HepG2 (cell line): Measurements from ENCODE around the gene SLC29A2. TPM values are rescaled to one million over a fixed set of nuclear protein-coding genes. Genes with fewer than 3 reads are reported as not detected.

Experiments
- ATAC-seq: fragments of 200-7000 bp; cut with Tn5 transposase; 3 replicates; pipeline ENCODE4 v1.9.1; 2020; ENCODE audit warnings: mild to moderate bottlenecking, moderate library complexity
- BruUV-seq: library from RNA; stranded (reverse); fragments of 400-500 nt; replicated peaks from 2 replicates; lab custom pipeline; 2021; lab: Mats Ljungman, UMichigan
- CTCF ChIA-PET: fragments of 300-600 bp; formaldehyde crosslinking; extraction: SDS; loops from one replicate; lab custom pipeline; 2021; ENCODE audit warnings: low total read pairs, inconsistent platforms, low intra/inter-chr PET ratio; lab: Yijun Ruan, JAX
- POLR2A ChIA-PET: fragments of 350-600 bp; sonication (Branson Sonifier 250); formaldehyde crosslinking; loops from one replicate; lab custom pipeline; 2020; ENCODE audit warnings: antibody characterized with exemption, inconsistent platforms; lab: Yijun Ruan, JAX
- DNase-seq: peaks from one replicate; pipeline ENCODE4 v3.0.0-alpha.2; 2015; ENCODE audit warnings: low spot score
- FAIRE-seq: peaks from 3 replicates; lab custom pipeline; 2011; peaks lifted over from hg19 to GRCh38; lab: Jason Lieb, UNC
- H2AFZ ChIP-seq: one replicate; pipeline ENCODE4 v1.6.1; 2011; ENCODE audit warnings: low read length, inconsistent platforms
- H3K27ac ChIP-seq: fragments of 300-600 bp; 3 replicates; pipeline ENCODE4 v1.8.0; 2011; ENCODE audit warnings: mixed run types, mild to moderate bottlenecking, mixed read lengths, low read length, inconsistent platforms; ENCODE audit not compliant: insufficient read depth; ENCODE audit errors: extremely low read length
- H3K27me3 ChIP-seq, 2 experiments: fragments of 200-600 bp in 1 of 2; 2 replicates in 1 of 2; 3 replicates in 1 of 2; pipeline versions ENCODE4 v1.6.0 to v1.8.0; 2011; ENCODE audit warnings: low read length in 2 of 2, mild to moderate bottlenecking in 2 of 2, moderate library complexity in 2 of 2, inconsistent platforms in 1 of 2; ENCODE audit not compliant: insufficient read depth in 2 of 2, control insufficient read depth in 1 of 2
- H3K36me3 ChIP-seq, 2 experiments: fragments of 200-600 bp in 1 of 2; replicated peaks in 1 of 2; 2 replicates in 1 of 2; 3 replicates in 1 of 2; pipeline versions ENCODE4 v1.5.1 to v1.8.0; 2011; ENCODE audit warnings: low read length in 2 of 2, inconsistent platforms in 1 of 2; ENCODE audit not compliant: insufficient read depth in 2 of 2, control insufficient read depth in 1 of 2
- H3K4me1 ChIP-seq: 2 replicates; pipeline ENCODE4 v1.5.1; 2012; ENCODE audit warnings: low read length, inconsistent platforms; ENCODE audit not compliant: insufficient read depth
- H3K4me2 ChIP-seq: 2 replicates; pipeline ENCODE4 v1.6.0; 2011; ENCODE audit warnings: low read depth, low read length, inconsistent platforms
- H3K4me3 ChIP-seq, 3 experiments: fragments of 200-600 bp in 1 of 3; sonication (generic), shearing (Covaris generic) in 1 of 3; replicated peaks in 1 of 3; 2 replicates each; pipeline ENCODE4 v1.5.1; 2011 to 2016; ENCODE audit warnings: low read length in 3 of 3, inconsistent platforms in 2 of 3, low read depth in 2 of 3, mild to moderate bottlenecking in 2 of 3, control low read depth in 1 of 3, mixed read lengths in 1 of 3; ENCODE audit not compliant: insufficient read depth in 1 of 3
- H3K79me2 ChIP-seq: one replicate; pipeline ENCODE4 v1.6.1; 2011; ENCODE audit warnings: low read length, inconsistent platforms; ENCODE audit not compliant: insufficient read depth
- H3K9ac ChIP-seq: 2 replicates; pipeline ENCODE4 v1.6.0; 2011; ENCODE audit warnings: mild to moderate bottlenecking, low read depth, low read length, inconsistent platforms; ENCODE audit not compliant: insufficient read depth
- H3K9me3 ChIP-seq: 2 replicates; pipeline ENCODE4 v1.5.1; 2012; ENCODE audit warnings: mild to moderate bottlenecking, low read length
- H4K20me1 ChIP-seq: 2 replicates; pipeline ENCODE4 v1.6.0; 2011; ENCODE audit warnings: inconsistent platforms, mild to moderate bottlenecking, low read length, moderate library complexity; ENCODE audit not compliant: insufficient read depth
- MLXIP ChIP-seq: sonication (generic); formaldehyde crosslinking; IDR thresholded peaks from 2 replicates; pipeline ENCODE4 v1.9.0; 2021; ENCODE audit warnings: missing genetic modification reagents, borderline replicate concordance
- PCBP2 ChIP-seq: fragments of 200-400 bp; formaldehyde crosslinking; optimal IDR thresholded peaks from 2 replicates; pipeline ENCODE3; 2018; ENCODE audit warnings: low read length, low read depth; ENCODE audit not compliant: poor library complexity, severe bottlenecking
- SNAPC2 ChIP-seq: sonication (generic); formaldehyde crosslinking; IDR thresholded peaks from 2 replicates; pipeline ENCODE4 v1.8.1; 2022; ENCODE audit warnings: mild to moderate bottlenecking, missing genetic modification reagents
- STAT6 ChIP-seq: sonication (generic); formaldehyde crosslinking; IDR thresholded peaks from 2 replicates; pipeline ENCODE4 v1.4.0; 2020; ENCODE audit warnings: missing genetic modification reagents, mild to moderate bottlenecking, borderline replicate concordance
- TAF15 ChIP-seq: fragments of 200-400 bp; formaldehyde crosslinking; IDR thresholded peaks from one replicate; pipeline ENCODE4 v1.6.1; 2018; ENCODE audit warnings: mild to moderate bottlenecking, low read depth, low read length; ENCODE audit not compliant: poor library complexity, severe bottlenecking
- ZNF629 ChIP-seq: sonication (generic); formaldehyde crosslinking; conservative IDR thresholded peaks from 2 replicates; pipeline ENCODE4 v1.5.0; 2020; ENCODE audit warnings: missing genetic modification reagents
- ZNF674 ChIP-seq: sonication (generic); formaldehyde crosslinking; IDR thresholded peaks from 2 replicates; pipeline ENCODE4 v1.5.0; 2020; ENCODE audit warnings: low read depth, mild to moderate bottlenecking, missing genetic modification reagents
- WGBS: methylation state at CpG from one replicate; pipeline ENCODE4 v1.1.6; 2017; ENCODE audit warnings: low lambda C conversion rate; 5-methylcytosine and 5-hydroxymethylcytosine counted together
- in situ Hi-C: cut with HindIII; loops from 2 replicates; pipeline ENCODE4 v1.10.0; 2017; ENCODE audit warnings: low pct_unique_long_range_greater_than_20kb; ENCODE audit not compliant: extremely low pct_ligation_motif_present
- intact Hi-C: fragments of 100-400 bp; cut with micrococcal nuclease; formaldehyde crosslinking; loops from one replicate; pipeline ENCODE4 v1.10.0; 2022; ENCODE audit not compliant: unreplicated experiment
- polyA plus RNA-seq, 8 experiments: library from polyadenylated mRNA; depleted of rRNA in 3 of 8; stranded (reverse) in 7 of 8; unstranded in 1 of 8; fragments of >200 nt; fragmentation: Illumina TruSeq in 4 of 8; extraction: Trizol in 4 of 8; gene quantifications; 2 replicates each; pipeline versions ENCODE4 v1.2.1 to v1.2.3, GENCODE V29; 2011 to 2016; ENCODE audit warnings: low read depth in 4 of 8, missing spikeins in 1 of 8, mixed read lengths in 1 of 8; ENCODE audit not compliant: insufficient read depth in 1 of 8
- total RNA-seq, 5 experiments: library from RNA; depleted of rRNA; stranded (reverse); fragments of >200 nt; fragmentation: Illumina TruSeq; extraction: Trizol; gene quantifications; 2 replicates each; pipeline ENCODE4 v1.2.3, GENCODE V29; 2016; ENCODE audit warnings: low read depth in 1 of 5

The SLC29A2 gene
- total and polyA plus RNA-seq, 2 of the 13 experiments (the other 11 are each of a cell fraction or from before 2014, with no cell fraction given) = 0.63 to 0.66 TPM

- no peak overlapping the region for H3K4me2 ChIP-seq
- H3K4me1 ChIP-seq = peaks cover 45% of the 10 kb centered on the region
- no peaks in the 10 kb centered on the region for H3K36me3 ChIP-seq
- no peak overlapping the region for H3K27ac ChIP-seq
- TF ChIP-seq TAF15 = no peak
- no peak for TF ChIP-seq STAT6
- no peak for TF ChIP-seq MLXIP (CRISPR knock-in tag)
- no peak for TF ChIP-seq ZNF674 (CRISPR knock-in tag)
- TF ChIP-seq PCBP2 = no peak
- peak; percentile 80 for TF ChIP-seq ZNF629 (CRISPR knock-in tag)
- no peak for TF ChIP-seq SNAPC2 (CRISPR knock-in tag)
- TF ChIP-seq, all 625 proteins: peak for 1
- no peaks in the 10 kb centered on the region for H3K9me3 ChIP-seq
- ChIA-PET CTCF (no interaction called here), POLR2A (interaction anchor here (4.0 kb wide), 1 partner anchor 20 kb away, joined by 35 read pairs; no protein-coding TSS in a partner anchor)
- WGBS = 84% methylated on average over 18 of the region's 18 CpGs
- DNase-seq (no peak), FAIRE-seq (no peak), ATAC-seq (no peak)
- H3K27me3 ChIP-seq = no peaks in the 10 kb centered on the region
- in situ Hi-C loops (no loop called here), intact Hi-C loops (no loop called here)
- no TSS peak for BruUV-seq
- H3K79me2 ChIP-seq = no peaks in the 10 kb centered on the region
- no peaks in the 10 kb centered on the region for H4K20me1 ChIP-seq
- no peak overlapping the region for H2AFZ ChIP-seq
- H3K9ac ChIP-seq = no peak overlapping the region
- H3K4me3 ChIP-seq = no peak overlapping the region
Observed at GRCh38 chr11:66332371-66333219, 39.0 kb downstream of the SLC29A2 start.
